Lung (tissue), 12 donors: ENCODE results near the gene GULP1. TPM values are rescaled to one million over a fixed set of nuclear protein-coding genes. Genes with fewer than 3 reads are reported as not detected.
A peak's percentile ranks its signal among the peaks of the same experiment; 100 is the strongest.

Experiments
- ATAC-seq: fragments of 200-7000 bp; cut with Tn5 transposase; one replicate; pipeline ENCODE4 v1.9.1; 2020; ENCODE audit warnings: moderate number of reproducible peaks; ENCODE audit not compliant: insufficient read depth, low FRiP score
- DNase-seq, 3 donors: peaks; one replicate each; pipeline ENCODE4 v3.0.0-alpha.2; 2013 to 2017
- H3K27ac ChIP-seq, 2 donors: one replicate each; pipeline ENCODE4 v1.5.1; 2013; ENCODE audit warnings: mild to moderate bottlenecking in 2 of 2, moderate library complexity in 2 of 2, control low read depth in 1 of 2, inconsistent platforms in 1 of 2, low read depth in 1 of 2, low read length in 1 of 2
- H3K27me3 ChIP-seq, 3 donors: one replicate each; pipeline ENCODE4 v1.5.1; 2013; ENCODE audit warnings: low read length in 2 of 3; ENCODE audit not compliant: control insufficient read depth in 3 of 3, insufficient read depth in 3 of 3
- H3K36me3 ChIP-seq, 4 donors: one replicate each; pipeline ENCODE4 v1.5.1; 2013; ENCODE audit warnings: low read length in 4 of 4, mild to moderate bottlenecking in 1 of 4, moderate library complexity in 1 of 4; ENCODE audit not compliant: control insufficient read depth in 4 of 4, insufficient read depth in 4 of 4
- H3K4me1 ChIP-seq, 5 donors: one replicate each; pipeline ENCODE4 v1.5.1; 2013; ENCODE audit warnings: low read length in 5 of 5, mild to moderate bottlenecking in 2 of 5, moderate library complexity in 1 of 5; ENCODE audit not compliant: control insufficient read depth in 5 of 5, insufficient read depth in 5 of 5
- H3K4me3 ChIP-seq: one replicate; pipeline ENCODE4 v1.5.1; 2013; ENCODE audit warnings: mild to moderate bottlenecking, control low read depth, moderate library complexity
- H3K9ac ChIP-seq, 2 donors: one replicate each; pipeline ENCODE4 v1.5.1; 2013; ENCODE audit warnings: low read length in 2 of 2, control low read depth in 1 of 2; ENCODE audit not compliant: insufficient read depth in 1 of 2
- H3K9me3 ChIP-seq, 4 donors: one replicate each; pipeline ENCODE4 v1.5.1; 2013; ENCODE audit warnings: low read length in 3 of 4, mild to moderate bottlenecking in 1 of 4, moderate library complexity in 1 of 4; ENCODE audit not compliant: control insufficient read depth in 4 of 4, insufficient read depth in 3 of 4
- CTCF ChIP-seq: IDR thresholded peaks from 2 replicates; pipeline ENCODE4 v1.5.1; 2012; ENCODE audit warnings: mild to moderate bottlenecking; ENCODE audit errors: control extremely low read depth, extremely low read depth
- WGBS, 2 donors: extraction: QIAGEN DNeasy Blood & Tissue Kit; methylation state at CpG; one replicate each; pipeline ENCODE4 v1.1.7; 2013; 5-methylcytosine and 5-hydroxymethylcytosine counted together
- polyA plus RNA-seq, 2 donors: library from polyadenylated mRNA; stranded (reverse); fragments of 200-250 nt; gene quantifications; one replicate each; pipeline ENCODE4 v1.2.1, GENCODE V29; 2013
- total RNA-seq, 2 donors: library from RNA; depleted of rRNA in 1 of 2; stranded (reverse); fragments of >200 nt in 1 of 2; gene quantifications; one replicate each; pipeline ENCODE4 v1.2.1, GENCODE V29; 2014 to 2021
- donor health status: control.
- donor health status: control.
- donor health status: Bipolar disorder and iron deficiency.
- donor health status: healthy.
- donor health status: DM: yes; HTN: yes; CAD: no.

The GULP1 gene
- total and polyA plus RNA-seq, 4 donors: 9.1 to 86.7 (median 20.1) TPM

DNA sequence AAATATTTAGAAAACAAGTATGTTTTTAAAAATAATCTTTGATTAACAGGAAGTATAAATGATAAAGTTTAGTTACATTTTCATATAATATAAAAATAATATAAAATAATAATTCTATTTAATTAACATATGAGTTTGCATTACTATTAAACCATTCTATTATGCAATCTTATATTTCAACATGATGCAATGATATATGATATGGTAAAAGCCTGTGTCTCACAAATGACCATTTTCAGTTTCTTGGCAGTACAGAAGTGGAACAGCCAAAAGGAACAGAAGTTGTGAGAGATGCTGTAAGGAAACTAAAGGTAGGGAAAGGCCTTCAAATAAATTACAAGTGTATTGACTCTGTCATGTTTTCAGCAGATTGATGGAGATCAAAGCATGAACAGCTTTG lies 230.8 kb downstream of the GULP1 start:
- Histone ChIP-seq H3K4me1 (peaks cover 0 to 16% (median 0%) of the 10 kb centered on the region in 5 donors), H3K27me3 (no peaks in the 10 kb centered on the region), H3K36me3 (no peaks in the 10 kb centered on the region), H3K9ac (no peak overlapping the region), H3K27ac (no peak overlapping the region), H3K4me3 (no peak overlapping the region), H3K9me3 (no peaks in the 10 kb centered on the region)
- no peak for TF ChIP-seq CTCF
- ATAC-seq (no peak), DNase-seq (peak in 1 of 3 donors; percentile 44)

DNA sequence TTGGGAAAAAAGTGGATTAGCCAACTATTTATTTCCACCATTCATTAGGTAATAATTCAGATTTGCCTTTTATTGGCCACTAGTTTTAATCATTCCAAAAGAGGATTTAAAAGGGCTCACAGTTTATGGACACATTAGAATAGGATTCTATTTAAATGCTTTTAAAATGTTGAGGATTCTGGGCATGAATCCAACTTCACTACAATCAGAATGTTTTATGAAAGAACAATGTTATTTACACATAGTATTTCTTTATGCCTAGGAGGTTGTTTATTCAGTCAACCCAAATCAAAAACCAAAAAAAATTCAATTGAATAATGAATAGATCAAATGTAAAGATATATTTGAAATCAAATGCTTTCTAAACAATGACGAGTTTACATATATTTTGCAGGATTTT lies 232.2 kb downstream of the GULP1 start:
- ATAC-seq (no peak), DNase-seq (peak in 2 of 3 donors; percentile 34 to 44)
- Histone ChIP-seq H3K4me1 (peaks cover 0 to 13% (median 0%) of the 10 kb centered on the region in 5 donors), H3K9me3 (no peaks in the 10 kb centered on the region), H3K27me3 (no peaks in the 10 kb centered on the region), H3K4me3 (no peak overlapping the region), H3K36me3 (no peaks in the 10 kb centered on the region), H3K9ac (no peak overlapping the region), H3K27ac (no peak overlapping the region)
- WGBS, 2 donors: 76 to 81% methylated on average over 1 of the region's 1 CpG
- TF ChIP-seq CTCF: no peak

- WGBS, 2 donors: 2 to 3% methylated on average over 2 of the region's 2 CpGs
- Histone ChIP-seq H3K27ac (no peak overlapping the region), H3K27me3 (no peaks in the 10 kb centered on the region), H3K4me3 (no peak overlapping the region), H3K4me1 (peaks cover 0 to 13% (median 0%) of the 10 kb centered on the region in 5 donors), H3K9me3 (no peaks in the 10 kb centered on the region), H3K36me3 (peaks cover 0 to 5% (median 1%) of the 10 kb centered on the region in 4 donors), H3K9ac (no peak overlapping the region)
- ATAC-seq (no peak), DNase-seq (peak; percentile 46 to 89 (median 82))
- TF ChIP-seq CTCF: peak; percentile 37
Observed at GRCh38 chr2:188524519-188525113, 232.9 kb downstream of the GULP1 start.

- H3K9me3 ChIP-seq: peaks cover 0 to 2% (median 0%) of the 10 kb centered on the region in 4 donors
- no peak for DNase-seq
- no peak for TF ChIP-seq CTCF
- peaks cover 0 to 13% (median 0%) of the 10 kb centered on the region in 5 donors for H3K4me1 ChIP-seq
- peak overlapping the region in 1 of 2 donors; percentile 61 for H3K9ac ChIP-seq
- peak overlapping the region in 1 of 2 donors; percentile 9 for H3K27ac ChIP-seq
- H3K4me3 ChIP-seq: no peak overlapping the region
- no peaks in the 10 kb centered on the region for H3K27me3 ChIP-seq
- H3K36me3 ChIP-seq: peaks cover 0 to 12% (median 4%) of the 10 kb centered on the region in 4 donors
- ATAC-seq: no peak
Observed at GRCh38 chr2:188526701-188527100, 235.0 kb downstream of the GULP1 start.
